ENCODE results near the gene CAPN9.
A peak's percentile ranks its signal among the peaks of the same experiment; 100 is the strongest.
"Not testable (repeated sequence)": the region's sequence is repeated elsewhere in the genome, so short reads cannot be mapped to it uniquely, and the experiment has no call there.

The CAPN9 gene

GRCh38 chr1:230711245-230711644, 35.9 kb upstream of the CAPN9 start:
- DNase-seq (ENCODE audit: low read depth), result no peak

GRCh38 chr1:230712470-230712942, 34.7 kb upstream of the CAPN9 start:
- DNase-seq (ENCODE audit: low read depth), result no peak

- no peak for DNase-seq (ENCODE audit: low read depth)
Measured at GRCh38 chr1:230713138-230713537, 34.0 kb upstream of the CAPN9 start.

- DNase-seq (ENCODE audit: low read depth), result no peak
Measured at GRCh38 chr1:230713547-230713914, 33.7 kb upstream of the CAPN9 start.

GRCh38 chr1:230713915-230714764, 33.0 kb upstream of the CAPN9 start, which contains the start of gene AGT:
Gene AGT, minus strand, starts transcription at chr1:230714122. Its CDS starts 3,299 bp downstream, at chr1:230710823.
- peak; percentile 26 for DNase-seq (ENCODE audit: low read depth)

- DNase-seq (ENCODE audit: low read depth), result no peak
Measured at GRCh38 chr1:230715510-230715909, 31.7 kb upstream of the CAPN9 start.

- DNase-seq (ENCODE audit: low read depth), result not testable (repeated sequence)
Measured at GRCh38 chr1:230716453-230716852, 30.7 kb upstream of the CAPN9 start.

- DNase-seq (ENCODE audit: low read depth), result no peak
Measured at GRCh38 chr1:230717251-230717650, 29.9 kb upstream of the CAPN9 start.

- not testable (repeated sequence) for DNase-seq (ENCODE audit: low read depth)
Measured at GRCh38 chr1:230721849-230722522, 25.2 kb upstream of the CAPN9 start.

- DNase-seq (ENCODE audit: low read depth), result no peak
Measured at GRCh38 chr1:230725256-230726012, 21.8 kb upstream of the CAPN9 start.

GRCh38 chr1:230728710-230729392, 18.3 kb upstream of the CAPN9 start:
- no peak for DNase-seq (ENCODE audit: low read depth)

GRCh38 chr1:230730977-230731376, 16.2 kb upstream of the CAPN9 start:
- no peak for DNase-seq (ENCODE audit: low read depth)

- DNase-seq (ENCODE audit: low read depth), result no peak
Measured at GRCh38 chr1:230735447-230735846, 11.7 kb upstream of the CAPN9 start.

- DNase-seq (ENCODE audit: low read depth), result no peak
Measured at GRCh38 chr1:230737622-230738262, 9.4 kb upstream of the CAPN9 start.

GRCh38 chr1:230739564-230740290, 7.5 kb upstream of the CAPN9 start:
- DNase-seq (ENCODE audit: low read depth), result no peak

- no peak for DNase-seq (ENCODE audit: low read depth)
Measured at GRCh38 chr1:230743899-230744298, 3.3 kb upstream of the CAPN9 start.

GRCh38 chr1:230744382-230744781, 2.8 kb upstream of the CAPN9 start:
- DNase-seq (ENCODE audit: low read depth), result no peak

GRCh38 chr1:230745071-230745470, 2.1 kb upstream of the CAPN9 start:
- no peak for DNase-seq (ENCODE audit: low read depth)

GRCh38 chr1:230746617-230747016, 571 bp upstream of the CAPN9 start:
- no peak for DNase-seq (ENCODE audit: low read depth)

GRCh38 chr1:230747890-230748800, 957 bp downstream of the CAPN9 start:
- no peak for DNase-seq (ENCODE audit: low read depth)

All from HS-5 (cell line).